HG03342 (cell line): ENCODE data around the gene PAN3.

ENCODE experiments used
- ATAC-seq: cut with Tn5 transposase; IDR thresholded peaks from one replicate; pipeline ENCODE4 v1.9.1; 2021; ENCODE audit warnings: mild to moderate bottlenecking, moderate library complexity; ENCODE audit not compliant: unreplicated experiment

Gene PAN3

DNA sequence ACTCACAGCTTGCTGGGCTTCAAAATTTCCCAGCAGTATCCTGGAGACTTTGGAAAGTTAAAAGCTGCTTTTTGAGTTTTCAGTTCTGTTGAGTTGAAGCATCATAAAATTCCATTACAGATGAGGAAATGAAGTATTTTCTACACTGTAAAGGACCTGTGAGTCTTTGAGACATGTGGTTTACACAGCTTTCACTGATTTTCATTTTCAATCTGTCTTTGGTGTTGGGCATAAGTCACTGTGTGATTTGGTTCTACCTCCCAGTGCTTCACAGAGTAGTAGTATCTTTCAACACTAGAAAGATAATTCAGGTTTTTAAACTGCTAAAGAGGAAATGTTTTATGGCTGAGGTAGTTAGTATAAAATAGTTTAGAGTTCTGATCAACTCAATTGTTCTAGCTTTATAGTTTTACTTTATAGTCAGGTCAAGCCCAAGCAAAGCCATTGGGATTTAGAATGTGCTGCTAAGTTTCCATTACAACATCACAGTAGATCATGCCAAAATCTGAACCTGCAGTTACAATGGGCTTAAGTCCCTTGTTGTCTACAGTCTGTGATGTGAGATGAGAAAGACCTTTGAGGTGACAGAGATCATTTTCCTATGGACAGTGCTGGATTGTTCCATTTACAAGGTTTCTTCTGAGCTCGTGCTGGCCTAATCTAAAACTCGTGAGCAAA, 195.0 kb downstream of the PAN3 start:
- ATAC-seq, result no peak

- ATAC-seq, result no peak
Observed at GRCh38 chr13:28336193-28336657, 197.9 kb downstream of the PAN3 start.

GRCh38 chr13:28337166-28338005, 199.0 kb downstream of the PAN3 start:
- ATAC-seq, result no peak

GRCh38 chr13:28338006-28338574, 199.7 kb downstream of the PAN3 start:
- no peak for ATAC-seq

GRCh38 chr13:28338742-28339141, 200.4 kb downstream of the PAN3 start:
- ATAC-seq, result no peak

GRCh38 chr13:28339419-28339818, 201.1 kb downstream of the PAN3 start:
- no peak for ATAC-seq

DNA sequence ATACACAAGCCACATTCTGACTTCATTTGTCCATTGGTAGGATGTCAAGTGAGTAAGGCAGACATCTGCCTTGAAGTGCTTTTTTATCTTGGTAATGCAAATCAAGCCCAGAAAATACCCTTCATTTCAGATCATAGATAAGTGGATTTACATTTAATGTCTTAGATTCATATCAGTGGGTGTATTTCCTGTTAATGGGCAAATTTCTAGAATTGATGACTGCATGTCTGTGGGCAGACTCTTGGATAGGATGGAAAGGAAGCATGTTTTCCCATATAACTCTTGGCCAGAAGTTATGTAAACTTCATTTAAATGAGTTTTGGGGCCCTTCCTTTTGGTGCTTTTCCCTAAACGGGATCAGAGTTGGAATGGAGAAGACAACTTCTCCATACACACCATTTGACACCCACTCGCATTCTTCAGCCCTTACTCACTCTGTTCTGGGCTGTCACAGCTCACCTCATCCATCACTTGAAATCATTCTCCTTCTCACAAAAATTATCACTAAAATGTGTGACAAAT, 202.0 kb downstream of the PAN3 start:
- ATAC-seq, result no peak

DNA sequence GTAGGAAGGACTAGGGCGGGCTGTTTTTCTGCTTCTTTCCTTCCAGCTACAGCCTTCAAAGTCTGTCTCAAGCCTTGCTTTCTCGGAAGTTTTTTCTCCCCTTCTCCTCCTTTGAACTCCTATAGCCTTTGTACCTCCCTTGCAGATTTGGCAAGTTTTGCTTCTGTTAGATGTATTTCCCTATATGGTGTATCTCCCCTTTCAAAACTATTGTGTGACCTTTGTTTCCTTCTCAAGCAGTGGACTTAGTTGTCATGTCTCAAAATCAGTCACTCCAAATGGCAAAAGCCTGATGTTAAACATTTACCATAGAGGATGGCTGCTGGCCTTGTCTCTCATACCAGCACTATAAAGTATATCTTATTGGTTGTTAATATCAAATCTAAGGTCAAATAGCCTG, 203.9 kb downstream of the PAN3 start:
- ATAC-seq, result no peak

DNA sequence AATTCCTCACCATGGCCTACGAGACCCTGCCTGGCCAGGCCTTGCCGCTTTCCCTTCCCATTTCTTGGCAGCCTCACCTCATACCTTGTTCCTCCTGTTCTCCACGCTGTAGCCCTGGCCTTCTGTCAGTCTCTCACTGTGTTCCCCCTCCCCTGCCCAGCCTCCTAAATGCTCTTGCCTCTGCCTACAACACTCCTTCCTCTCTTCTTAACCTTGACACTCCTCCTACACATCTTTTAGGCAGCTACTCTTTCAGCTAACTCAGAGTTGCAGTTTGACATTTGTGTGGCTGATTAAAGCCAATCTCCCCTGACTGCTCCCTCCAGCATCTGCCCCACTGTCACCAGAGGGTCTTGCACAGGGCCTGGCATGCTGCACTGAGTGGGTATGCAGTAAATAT, 205.8 kb downstream of the PAN3 start:
- ATAC-seq, result no peak
